Activated CD8-positive, alpha-beta memory T cell treated with anti-CD3 and anti-CD28 coated beads for 1 hour (primary cell): Measurements from ENCODE around the gene GFRA3.
"Not testable (repeated sequence)": the region's sequence is repeated elsewhere in the genome, so short reads cannot be mapped to it uniquely, and the experiment has no call there.

Experiments
- DNase-seq, 2 donors: peaks; one replicate each; pipeline ENCODE4 v3.0.0-alpha.2; 2020; ENCODE audit warnings: low read depth in 1 of 2; ENCODE audit errors: extremely low read depth in 1 of 2

GFRA3 gene, protein sequence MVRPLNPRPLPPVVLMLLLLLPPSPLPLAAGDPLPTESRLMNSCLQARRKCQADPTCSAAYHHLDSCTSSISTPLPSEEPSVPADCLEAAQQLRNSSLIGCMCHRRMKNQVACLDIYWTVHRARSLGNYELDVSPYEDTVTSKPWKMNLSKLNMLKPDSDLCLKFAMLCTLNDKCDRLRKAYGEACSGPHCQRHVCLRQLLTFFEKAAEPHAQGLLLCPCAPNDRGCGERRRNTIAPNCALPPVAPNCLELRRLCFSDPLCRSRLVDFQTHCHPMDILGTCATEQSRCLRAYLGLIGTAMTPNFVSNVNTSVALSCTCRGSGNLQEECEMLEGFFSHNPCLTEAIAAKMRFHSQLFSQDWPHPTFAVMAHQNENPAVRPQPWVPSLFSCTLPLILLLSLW

DNA sequence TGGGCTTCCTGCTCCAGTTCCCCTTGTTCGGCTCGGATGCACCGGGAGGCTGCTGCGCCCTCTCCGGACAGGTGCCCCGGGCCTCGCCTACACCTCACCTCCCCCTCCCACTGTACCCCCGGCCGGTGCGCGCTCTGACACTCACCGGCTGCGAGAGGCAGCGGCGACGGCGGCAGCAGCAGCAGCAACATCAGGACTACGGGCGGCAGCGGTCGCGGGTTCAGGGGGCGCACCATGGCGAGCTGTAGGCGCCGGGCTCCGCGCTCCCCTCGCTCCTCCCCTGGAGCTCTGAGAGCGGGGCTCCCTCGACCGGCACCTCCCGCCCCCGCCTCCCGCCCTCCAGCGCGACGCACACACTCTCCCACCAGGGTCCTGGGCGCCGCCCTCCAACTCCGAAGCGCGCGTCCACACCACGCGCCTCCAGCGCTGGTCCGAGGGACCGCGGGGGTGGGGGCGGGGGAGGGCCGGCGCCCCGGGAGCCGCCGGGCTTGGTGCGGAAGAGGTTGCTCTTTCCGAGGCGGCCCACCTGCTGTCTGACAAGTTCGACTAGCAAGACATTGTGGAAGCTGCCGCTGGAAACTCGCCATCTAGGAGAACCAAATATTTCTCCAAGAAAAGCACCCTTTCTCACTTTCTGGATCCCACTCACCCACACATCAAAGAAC, at the start of gene GFRA3:
Gene GFRA3 (minus strand): TSS at position 433 of the 665 bp plus-strand sequence. CDS start 197 bp downstream, at position 236.
- no peak for DNase-seq

DNA sequence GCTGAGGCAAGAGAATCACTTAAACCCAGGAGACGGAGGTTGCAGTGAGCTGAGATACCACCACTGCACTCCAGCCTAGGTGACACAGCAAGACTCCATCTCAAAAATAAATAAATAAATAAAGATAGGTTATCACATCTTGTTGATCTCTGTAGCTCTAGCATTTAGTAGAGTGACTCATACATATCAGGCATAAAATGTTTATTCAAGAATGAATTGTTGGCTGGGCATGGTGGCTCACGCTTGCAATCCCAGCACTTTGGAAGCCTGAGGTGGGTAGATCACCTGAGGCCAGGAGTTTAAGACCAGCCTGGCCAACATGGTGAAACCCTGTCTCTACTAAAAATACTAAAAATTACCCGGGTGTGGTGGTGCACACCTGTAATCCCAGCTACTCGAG, 43.8 kb upstream of the GFRA3 start:
- DNase-seq, result not testable (repeated sequence)

DNA sequence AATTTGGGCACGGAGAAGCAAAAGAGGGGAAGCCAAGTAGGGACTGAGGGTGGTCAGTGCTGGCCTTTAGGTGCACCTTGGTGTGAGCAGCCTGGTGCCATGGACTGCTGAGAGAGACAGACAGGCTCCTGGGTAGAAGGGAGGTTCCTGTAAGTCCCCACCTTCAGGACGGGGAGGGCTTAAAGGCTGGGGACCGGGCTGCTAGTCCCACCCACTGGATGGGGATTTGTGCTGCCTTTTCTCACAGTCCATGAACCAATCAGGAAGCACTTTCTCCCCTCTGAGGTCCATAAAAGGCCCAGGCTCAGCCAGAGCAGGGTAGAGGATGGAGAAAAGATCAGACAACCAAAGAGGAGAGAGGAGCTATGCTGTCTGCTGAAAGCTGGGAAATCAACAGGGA, 41.9 kb upstream of the GFRA3 start:
- DNase-seq, result no peak

DNA sequence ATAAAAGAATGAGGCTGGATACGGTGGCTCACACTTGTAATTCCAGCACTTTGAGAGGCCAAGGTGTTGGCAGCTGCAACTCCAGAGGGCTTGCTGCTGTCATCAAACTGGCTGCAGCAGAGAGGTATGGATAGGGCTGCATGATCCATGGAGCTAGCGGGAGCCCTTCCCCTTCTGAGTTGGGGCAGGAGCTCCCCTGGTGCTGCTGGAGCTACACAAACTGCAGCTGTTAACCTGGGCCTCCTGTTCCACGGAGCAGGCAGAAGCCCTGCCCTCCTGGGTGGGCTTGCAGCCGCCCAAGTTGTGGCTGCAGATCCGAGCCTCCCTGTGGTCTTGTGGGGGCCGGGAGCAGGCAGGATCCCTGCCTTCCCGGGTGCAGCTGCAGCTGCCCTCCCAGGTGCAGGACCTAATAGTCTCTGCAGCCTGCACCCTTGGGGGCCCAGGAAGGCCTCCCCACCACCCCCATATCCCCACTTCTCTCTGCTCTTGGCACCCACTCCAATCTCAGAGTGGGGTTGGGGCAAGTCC, 41.4 kb upstream of the GFRA3 start:
- DNase-seq, result no peak

DNA sequence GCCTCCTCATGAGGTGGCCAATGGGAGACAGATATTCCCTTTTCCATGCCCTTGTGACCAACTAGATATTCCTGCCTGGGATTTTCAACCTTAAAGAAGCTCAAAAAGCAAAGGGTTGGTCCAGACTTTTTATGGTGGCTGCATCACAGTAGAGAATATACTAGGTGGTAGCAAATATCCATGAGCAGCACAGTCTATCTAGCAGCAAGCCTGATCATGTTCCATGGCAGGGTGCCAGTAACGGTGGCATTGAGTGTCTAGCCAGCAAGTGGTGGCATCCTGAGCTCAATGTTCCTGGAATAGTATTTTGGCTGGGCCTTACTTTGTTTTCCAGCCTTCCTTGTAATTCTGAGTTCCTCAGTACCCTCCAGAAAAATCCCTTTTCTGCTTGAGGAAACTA, 31.4 kb upstream of the GFRA3 start:
- DNase-seq, result no peak

DNA sequence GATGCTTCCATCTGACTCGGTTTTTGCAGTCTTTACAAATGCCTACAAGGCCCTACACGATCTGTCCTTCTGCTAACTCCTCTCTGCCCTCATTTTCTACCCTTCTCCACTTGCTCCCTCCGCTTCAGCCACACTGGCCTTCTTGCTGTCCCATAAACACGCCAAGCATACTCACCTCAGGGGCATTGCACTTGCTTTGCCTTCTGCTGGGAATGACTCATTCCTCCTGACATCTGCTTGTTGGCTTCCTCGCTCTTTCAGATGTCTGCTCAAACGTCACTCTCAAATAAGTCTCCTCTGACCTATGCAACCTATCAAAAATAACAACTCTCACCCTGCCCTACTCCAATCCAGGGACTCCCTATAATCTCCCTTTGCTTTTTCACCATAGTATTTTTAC, 29.0 kb upstream of the GFRA3 start:
- no peak for DNase-seq

DNA sequence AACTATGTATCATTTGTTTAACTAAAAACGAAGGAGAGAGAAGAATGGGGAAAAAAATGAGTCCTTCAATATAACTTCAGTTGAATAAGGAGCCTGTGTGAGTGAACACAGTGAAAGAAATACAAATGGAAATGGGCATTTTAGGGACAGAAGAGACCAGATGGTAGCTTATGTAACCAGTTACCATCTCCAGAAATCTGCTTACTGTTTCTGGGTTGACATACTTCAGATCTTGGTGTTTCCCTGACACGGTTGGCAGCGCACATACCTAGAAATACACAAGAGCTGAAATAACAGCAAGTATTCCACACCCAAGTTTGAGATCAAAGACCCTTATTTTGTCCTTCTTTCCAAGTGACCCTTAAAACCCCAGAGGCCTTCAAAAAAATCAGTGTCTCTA, 14.9 kb upstream of the GFRA3 start:
- no peak for DNase-seq

DNA sequence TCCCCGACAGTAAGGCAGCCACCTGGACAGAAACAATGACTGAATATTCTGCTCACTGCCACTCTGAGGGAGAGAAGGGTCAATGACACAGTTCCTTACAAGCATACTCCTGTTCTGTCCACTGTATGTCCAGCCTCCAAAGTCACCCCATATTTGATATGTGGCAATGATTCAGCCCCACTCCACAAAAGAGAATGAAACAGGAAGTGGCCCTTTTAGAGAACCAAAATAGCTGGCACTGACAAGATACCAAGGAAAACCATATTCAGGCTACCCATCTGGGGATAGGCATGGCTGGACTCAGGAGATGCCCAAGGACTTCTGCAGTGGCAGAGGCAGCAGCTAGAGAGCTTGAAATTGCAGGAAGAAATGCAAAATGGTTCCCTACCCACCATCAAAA, 12.8 kb upstream of the GFRA3 start:
- DNase-seq, result no peak

DNA sequence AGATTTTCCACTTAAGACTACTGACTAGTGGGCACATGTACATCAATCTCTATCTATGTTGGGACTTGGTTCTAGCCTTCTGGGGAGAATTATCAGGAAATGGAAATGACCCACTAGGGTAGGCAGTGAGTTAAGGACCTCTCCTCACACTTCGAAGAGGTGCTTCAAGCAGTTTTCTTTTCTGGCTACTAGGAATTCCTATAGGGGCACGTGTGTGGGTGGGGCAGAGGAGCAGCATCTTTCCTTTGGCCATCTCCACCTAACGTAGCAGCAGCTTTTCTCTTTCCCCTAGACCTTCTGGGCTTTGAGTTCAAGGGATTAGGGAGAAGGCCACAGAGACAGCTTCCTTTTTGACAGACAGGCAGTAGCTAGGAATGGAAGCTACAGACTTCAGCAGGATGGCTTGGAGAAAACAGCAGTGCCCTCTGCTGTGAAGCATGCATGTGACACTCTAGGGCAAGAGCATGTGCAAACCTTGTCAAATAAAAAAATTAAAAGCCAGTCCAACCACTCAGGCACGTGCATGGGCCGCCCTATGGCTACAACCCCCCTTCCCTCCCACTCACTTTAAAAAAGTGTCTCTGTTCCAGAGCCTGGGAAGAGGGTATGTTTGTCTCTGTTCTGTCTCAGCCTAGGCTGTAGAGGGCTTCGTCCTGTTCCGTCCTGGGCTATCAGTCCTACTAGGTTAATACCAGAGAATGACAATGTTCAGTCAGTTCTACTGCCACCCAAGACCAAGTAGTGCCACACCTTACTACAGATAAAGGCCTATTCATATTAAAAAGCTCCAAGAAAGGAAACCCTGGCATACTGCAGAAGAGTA, 8.7 kb upstream of the GFRA3 start:
- DNase-seq, result no peak

DNA sequence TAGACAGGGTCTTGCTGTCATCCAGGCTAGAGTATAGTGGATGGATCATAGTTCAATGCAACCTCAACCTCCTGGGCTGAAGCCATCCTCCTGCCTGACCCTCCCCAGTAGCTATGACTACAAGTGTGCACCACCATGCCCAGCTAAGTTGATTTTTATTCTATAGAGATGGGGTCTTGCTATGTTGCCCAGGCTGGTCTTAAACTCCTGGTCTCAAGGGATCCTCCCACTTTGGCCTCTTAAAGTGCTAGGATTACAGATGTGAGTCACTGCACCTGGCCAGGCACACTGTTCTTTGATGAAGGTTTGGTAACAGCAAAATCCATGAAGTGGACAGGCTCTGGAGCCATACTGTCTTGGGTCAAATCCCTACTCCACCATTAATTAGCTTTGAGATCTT, 6.5 kb upstream of the GFRA3 start:
- no peak for DNase-seq

DNA sequence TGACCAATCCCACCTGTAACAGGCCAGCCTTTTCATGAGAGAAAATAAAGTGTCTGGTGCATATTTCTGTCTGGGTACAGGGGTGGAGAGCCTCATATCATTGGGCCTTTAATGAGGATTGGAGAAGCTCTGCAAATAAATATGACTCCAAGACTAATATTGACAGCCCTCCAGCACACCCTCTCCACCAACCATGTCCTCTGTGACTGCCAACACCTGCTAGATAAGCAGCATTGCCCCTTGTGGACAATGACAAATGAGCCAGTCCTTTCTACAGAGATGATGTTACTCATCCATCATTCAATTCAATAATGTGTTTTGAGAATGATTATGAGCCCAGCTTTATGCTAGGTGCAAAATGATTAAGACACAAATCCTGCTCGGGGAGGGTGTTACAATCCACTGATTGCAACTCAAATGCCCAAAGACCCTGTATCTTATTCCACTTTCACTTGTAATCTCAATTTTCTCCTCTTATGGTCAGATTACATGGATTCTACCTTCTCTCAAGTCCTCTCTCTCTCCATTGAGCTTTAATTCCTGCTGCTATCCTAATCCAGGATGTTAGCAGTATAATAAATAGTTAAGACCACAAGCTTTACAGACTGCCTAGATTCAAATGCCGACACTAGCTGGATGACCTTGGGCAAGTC, 2.1 kb upstream of the GFRA3 start:
- no peak for DNase-seq

DNA sequence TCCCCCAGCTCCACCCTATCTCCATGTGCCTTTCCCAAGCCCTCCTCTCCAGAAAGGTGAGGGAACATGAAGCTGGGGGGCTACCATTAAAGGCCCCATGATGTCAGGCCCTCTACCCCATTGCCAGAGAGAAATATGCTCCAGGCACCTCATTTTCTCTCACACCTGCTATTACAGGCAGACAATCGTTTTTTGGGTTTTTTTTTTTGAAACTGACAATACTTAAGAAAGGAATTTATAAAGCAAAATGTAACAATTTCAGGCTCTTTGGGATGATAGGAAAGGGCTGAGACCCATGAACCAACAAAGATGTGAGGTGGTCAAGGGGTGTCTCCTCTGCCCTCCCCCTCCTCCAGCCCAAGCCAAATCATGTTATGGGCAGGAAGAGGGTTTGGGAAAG, 1.5 kb upstream of the GFRA3 start:
- DNase-seq, result no peak

DNA sequence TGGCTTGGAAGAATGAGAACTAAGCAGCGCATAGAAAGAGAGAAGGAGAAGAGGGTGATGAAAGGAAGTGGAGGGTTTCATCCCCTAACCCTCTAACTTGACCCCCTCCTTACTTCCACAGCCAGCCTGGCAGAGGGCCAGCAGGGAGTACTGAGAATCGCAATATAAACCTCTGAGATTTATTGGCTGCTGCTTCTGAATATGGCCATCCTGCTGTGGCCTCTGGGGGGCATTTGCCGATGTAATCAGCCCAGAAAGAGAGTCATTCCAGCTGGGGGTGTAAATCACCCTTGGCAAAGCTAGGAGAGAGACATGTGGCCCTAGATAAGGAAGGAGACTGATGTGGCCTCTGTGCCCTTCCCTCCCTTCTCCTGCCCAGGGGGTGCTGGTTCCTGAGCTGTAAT, 960 bp upstream of the GFRA3 start:
- no peak for DNase-seq

DNA sequence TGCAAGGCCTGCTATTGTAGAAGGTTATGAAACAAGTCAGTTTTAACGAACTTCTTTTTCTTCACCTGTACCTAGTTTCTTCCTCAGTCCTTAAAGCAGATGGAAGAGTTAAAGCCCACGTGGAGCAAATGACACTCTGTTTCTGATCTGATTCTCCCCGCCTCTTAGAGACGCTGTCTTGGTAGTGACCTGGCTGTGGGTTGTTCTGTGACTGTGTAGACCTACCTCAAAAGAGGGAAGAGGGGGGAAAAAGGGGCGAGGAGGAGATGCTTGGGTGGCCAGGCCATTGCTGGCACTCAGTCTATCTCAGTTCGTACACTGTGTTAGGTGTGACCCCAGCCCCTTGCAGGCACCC, 610 bp downstream of the GFRA3 start:
- no peak for DNase-seq

DNA sequence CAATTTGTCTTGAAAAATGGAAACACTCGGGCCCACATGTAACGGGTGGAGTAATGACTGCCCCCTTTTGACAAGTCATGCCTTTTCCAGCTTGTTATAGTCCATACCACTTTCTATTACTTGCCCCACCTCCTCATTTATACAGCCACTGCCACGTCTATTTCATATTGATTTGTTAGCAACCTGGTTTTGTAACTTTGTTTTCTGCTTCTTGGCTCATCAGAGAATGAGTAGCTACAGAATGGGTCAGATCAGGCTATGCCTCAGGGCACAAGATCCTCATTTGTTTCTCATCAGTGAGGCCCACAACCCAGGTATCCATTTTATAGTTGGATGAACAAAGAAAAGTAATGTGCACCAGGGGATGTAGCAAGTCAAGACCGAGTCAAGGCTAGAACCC, 1.7 kb downstream of the GFRA3 start:
- no peak for DNase-seq

DNA sequence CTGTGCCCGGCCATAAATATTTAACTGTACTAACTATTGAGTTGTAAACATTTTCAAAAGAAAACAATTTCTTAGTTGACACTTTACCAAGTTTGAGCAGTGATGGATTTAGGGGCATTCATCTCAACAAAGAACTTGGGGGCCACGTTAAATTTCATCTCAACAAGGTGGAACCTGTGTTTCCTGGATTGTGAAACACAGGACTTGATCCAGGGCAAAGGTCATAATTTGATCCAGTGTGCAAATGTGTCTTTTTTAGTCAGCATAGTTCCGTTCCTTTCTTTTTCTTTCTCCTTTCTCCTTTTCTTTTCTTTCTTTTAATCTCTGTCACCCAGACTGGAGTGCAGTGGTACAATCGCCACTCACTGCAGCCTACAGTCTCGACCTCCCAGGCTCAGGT, 3.1 kb downstream of the GFRA3 start:
- no peak for DNase-seq

DNA sequence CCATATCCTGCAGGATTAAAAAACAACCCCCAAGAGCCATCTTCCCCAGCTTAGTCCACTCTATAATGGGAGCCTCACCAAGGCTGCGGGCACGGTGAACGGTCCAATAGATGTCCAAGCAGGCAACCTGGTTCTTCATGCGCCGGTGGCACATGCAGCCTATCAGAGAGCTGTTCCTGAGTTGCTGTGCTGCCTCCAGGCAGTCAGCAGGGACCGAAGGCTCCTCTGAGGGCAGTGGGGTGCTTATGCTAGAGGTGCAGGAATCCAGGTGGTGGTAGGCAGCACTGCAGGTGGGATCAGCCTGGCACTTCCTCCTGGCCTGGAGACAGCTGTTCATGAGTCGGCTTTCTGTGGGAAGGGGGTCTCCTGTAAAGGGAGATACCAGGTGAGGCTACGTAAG, 10.2 kb downstream of the GFRA3 start:
- no peak for DNase-seq

DNA sequence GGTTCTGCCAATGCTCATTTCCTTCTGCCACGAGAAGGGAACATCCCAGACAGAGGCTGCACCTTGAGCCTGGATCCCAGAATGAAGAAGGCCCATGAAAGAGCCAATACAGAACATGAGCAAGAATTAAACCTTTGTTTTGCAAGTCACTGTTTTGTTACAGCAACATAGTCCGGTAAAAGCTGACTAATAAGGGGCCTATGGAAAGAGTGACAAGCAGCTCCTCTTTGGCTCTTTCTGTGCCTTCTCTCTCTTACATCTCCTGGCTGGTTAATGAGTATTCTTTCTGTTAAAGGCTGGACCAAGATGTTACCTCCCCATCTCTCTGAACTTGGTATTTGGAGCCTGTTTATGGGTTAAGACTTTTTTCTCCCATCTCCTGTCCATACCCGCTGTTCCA, 10.8 kb downstream of the GFRA3 start:
- DNase-seq, result no peak

DNA sequence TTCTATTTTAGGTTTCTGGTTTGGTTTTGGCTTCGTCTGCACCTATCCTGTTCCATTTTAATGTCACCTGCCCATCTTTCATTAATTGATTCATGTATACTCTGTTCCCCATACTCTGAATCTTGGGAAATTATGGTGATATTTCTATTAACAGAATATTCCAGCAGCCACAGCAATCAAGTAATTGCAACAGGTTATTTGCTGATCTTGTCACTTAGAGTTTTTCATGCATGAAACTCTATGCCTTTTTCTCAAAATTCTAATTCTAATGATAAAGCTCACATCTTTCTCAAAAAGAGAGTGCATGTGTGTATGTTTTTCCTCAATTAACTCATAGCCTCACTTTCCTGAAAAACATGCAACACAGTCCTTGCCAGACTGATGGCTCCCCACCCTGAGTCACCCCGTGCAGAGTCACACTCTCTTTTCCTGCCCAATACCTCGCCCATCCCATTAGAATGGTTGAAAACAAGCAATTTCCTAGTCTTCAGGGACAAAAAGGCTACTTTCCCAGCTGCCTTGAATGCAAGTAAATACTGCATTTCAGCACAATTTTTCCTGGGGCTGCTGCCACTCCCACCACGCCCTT, 15.6 kb downstream of the GFRA3 start:
- DNase-seq, result no peak

DNA sequence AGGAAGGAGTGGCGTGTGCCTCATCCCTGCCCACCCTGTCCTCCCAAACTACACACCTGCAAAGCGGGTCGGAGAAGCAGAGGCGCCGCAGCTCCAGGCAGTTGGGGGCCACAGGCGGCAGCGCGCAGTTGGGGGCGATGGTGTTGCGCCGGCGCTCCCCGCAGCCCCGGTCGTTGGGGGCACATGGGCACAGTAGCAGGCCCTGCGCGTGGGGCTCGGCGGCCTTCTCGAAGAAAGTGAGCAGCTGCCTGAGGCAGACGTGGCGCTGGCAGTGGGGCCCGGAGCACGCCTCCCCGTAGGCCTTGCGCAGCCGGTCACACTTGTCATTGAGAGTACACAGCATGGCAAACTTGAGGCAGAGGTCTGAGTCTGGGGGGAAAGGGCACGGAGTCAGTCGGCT, 16.8 kb downstream of the GFRA3 start:
- DNase-seq, result no peak

DNA sequence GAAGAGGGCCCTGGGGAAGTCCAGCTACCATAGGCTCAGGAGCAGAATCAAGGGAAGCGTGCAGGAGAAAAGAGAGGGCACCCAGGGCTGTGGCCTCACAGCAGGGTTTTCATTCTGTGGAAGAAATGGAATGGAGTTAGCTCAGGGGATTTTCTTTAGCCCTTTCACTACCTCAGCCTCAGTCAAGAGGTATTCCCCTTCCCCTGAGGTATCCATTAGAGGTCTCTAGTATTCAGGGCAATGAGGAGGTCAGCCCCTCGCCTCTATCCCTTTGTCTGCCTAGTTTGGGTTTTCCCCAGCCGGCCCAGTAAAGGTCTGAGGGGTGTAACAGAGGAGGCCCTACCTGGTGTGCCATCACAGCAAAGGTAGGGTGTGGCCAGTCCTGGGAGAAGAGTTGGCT, 21.5 kb downstream of the GFRA3 start:
- DNase-seq, result no peak
